GM12892 (cell line): ENCODE results near the gene NT5DC1.

Source experiments
- DNase-seq: peaks from one replicate; pipeline ENCODE4 v3.0.0; 2011; ENCODE audit not compliant: insufficient read length
- FAIRE-seq: peaks from 2 replicates; lab custom pipeline; 2011; peaks lifted over from hg19 to GRCh38; lab: Jason Lieb, UNC
- POLR2A ChIP-seq: IDR thresholded peaks from 2 replicates; pipeline ENCODE4 v1.6.1; 2011; ENCODE audit warnings: low read depth, low read length, control low read depth
- POLR2AphosphoS5 ChIP-seq: IDR thresholded peaks from 2 replicates; pipeline ENCODE4 v1.6.1; 2011; ENCODE audit warnings: low read depth, low read length, control low read depth
- TAF1 ChIP-seq: IDR thresholded peaks from 2 replicates; pipeline ENCODE4 v1.6.1; 2011; ENCODE audit warnings: low read depth, mild to moderate bottlenecking, control low read depth, low read length, borderline replicate concordance

NT5DC1 gene

DNA sequence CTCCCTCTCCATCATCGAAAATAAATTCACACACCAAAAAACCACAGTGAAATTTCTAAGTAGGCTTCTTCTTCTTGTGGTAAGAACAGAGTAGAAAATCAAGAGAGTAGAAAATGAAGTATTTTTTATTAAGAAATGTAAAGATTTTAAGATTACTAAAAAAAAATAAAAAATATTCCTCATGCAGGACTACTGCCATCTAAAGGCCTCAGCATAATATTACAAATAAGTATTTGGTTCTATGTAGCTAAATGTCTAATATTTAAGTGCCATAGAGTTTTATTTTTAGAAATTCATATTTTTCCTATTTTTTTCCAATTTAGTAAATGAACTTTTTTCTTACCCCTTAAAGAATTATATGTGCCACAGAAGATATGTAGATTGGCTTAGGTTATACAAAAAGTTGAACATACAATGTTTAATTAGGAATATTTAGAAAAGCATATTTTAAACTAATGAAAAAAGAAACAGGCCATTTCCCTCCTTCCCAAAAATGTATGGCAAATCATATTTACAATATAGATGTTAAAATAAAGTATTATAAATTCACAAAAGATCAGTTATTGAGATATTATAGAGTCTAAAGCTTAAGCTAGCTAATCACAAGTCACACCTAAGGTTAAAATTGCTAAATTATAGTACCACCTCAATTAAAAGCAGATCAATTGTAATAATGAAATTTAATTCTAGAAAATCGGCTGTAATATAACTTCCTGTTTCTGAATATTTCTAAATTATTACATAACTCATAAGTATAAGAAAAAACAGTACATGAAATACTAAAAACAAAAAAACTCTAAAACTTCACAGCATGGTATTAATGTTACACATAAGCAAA lies 3.5 kb upstream of the NT5DC1 start:
- FAIRE-seq = no peak
- DNase-seq = no peak
- no peak for TF ChIP-seq TAF1
- no peak for TF ChIP-seq POLR2AphosphoS5
- TF ChIP-seq POLR2A = no peak

GRCh38 chr6:116099036-116099435 lies 1.6 kb upstream of the NT5DC1 start:
- DNase-seq (no peak), FAIRE-seq (no peak)
- TF ChIP-seq POLR2AphosphoS5 (no peak), POLR2A (no peak), TAF1 (no peak)

GRCh38 chr6:116101302-116101718 lies 657 bp downstream of the NT5DC1 start:
- TF ChIP-seq POLR2AphosphoS5 (no peak), TAF1 (no peak), POLR2A (no peak)
- DNase-seq (no peak), FAIRE-seq (no peak)

DNA sequence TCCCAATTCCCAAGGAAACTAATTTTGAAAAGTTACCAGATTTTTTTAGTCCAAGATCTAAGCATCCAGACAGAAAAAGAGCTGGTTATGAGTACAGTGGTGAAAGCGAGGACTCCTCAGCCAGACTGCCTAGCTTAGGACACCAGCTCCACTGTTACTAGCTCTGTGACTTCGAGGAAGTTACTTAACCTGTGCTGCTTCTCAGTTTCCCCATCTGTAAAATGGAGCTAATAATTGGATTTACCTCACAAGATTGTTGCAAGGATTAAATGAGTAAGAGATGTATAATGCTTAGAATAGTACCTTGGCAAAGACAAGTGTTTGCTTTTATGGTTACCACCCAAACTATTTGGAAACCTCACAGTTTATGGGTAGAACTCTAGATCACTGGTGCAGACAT lies 1.1 kb downstream of the NT5DC1 start:
- FAIRE-seq (peak; percentile 21), DNase-seq (no peak)
- TF ChIP-seq POLR2AphosphoS5 = no peak
- no peak for TF ChIP-seq TAF1
- no peak for TF ChIP-seq POLR2A

- FAIRE-seq (peak; percentile 61), DNase-seq (no peak)
- TF ChIP-seq POLR2A (no peak), POLR2AphosphoS5 (no peak), TAF1 (no peak)
These were observed 2.2 kb downstream of the NT5DC1 start for GRCh38 chr6:116102873-116103272.

- FAIRE-seq = no peak
- TF ChIP-seq POLR2AphosphoS5 = no peak
- no peak for TF ChIP-seq TAF1
- no peak for TF ChIP-seq POLR2A
- no peak for DNase-seq
These were observed 4.0 kb downstream of the NT5DC1 start for GRCh38 chr6:116104636-116105035.

DNA sequence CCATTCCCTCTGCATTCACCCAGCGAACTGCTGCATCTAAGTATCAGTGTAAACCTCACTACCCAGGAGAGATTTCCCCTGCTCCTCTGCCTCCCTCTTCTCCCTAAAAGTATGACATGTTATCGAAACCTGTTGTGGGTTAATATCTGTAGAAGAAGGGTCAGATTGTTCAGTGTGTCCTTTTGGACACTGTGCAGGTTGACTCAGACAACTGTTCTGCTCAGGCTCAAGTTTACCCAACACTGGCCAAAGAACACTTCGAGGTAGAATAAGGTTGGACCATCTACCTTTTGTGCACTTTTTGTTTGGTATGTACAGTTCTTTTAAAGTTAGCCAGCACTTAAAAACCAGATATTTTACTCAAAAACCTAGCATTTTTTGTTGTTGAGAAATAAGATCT lies 4.6 kb downstream of the NT5DC1 start:
- FAIRE-seq (no peak), DNase-seq (no peak)
- TF ChIP-seq POLR2A (no peak), POLR2AphosphoS5 (no peak), TAF1 (no peak)

- TF ChIP-seq POLR2AphosphoS5 = no peak
- no peak for TF ChIP-seq POLR2A
- no peak for TF ChIP-seq TAF1
- FAIRE-seq = no peak
- DNase-seq = no peak
These were observed 5.5 kb downstream of the NT5DC1 start for GRCh38 chr6:116106146-116106545.

DNA sequence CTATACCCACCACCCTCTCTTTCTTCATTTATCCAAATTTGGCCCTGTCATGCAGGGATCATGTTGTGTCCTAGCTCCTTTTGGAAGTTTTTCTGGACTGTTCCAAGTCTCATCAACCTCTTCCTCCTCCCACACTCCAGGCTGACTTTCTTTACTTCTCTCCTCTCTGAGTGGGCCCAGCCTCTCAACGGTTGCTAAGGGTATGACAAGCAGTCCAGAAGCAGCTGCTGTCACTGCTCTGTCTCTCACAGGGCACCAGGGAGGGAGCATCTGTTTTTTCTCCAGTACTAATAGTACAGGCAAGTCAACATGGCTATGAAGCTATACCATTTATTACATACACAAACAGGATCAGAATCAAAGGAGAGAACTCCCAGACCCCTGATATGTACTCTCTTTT lies 8.2 kb downstream of the NT5DC1 start:
- TF ChIP-seq POLR2AphosphoS5 (no peak), POLR2A (no peak), TAF1 (no peak)
- FAIRE-seq (no peak), DNase-seq (no peak)

DNA sequence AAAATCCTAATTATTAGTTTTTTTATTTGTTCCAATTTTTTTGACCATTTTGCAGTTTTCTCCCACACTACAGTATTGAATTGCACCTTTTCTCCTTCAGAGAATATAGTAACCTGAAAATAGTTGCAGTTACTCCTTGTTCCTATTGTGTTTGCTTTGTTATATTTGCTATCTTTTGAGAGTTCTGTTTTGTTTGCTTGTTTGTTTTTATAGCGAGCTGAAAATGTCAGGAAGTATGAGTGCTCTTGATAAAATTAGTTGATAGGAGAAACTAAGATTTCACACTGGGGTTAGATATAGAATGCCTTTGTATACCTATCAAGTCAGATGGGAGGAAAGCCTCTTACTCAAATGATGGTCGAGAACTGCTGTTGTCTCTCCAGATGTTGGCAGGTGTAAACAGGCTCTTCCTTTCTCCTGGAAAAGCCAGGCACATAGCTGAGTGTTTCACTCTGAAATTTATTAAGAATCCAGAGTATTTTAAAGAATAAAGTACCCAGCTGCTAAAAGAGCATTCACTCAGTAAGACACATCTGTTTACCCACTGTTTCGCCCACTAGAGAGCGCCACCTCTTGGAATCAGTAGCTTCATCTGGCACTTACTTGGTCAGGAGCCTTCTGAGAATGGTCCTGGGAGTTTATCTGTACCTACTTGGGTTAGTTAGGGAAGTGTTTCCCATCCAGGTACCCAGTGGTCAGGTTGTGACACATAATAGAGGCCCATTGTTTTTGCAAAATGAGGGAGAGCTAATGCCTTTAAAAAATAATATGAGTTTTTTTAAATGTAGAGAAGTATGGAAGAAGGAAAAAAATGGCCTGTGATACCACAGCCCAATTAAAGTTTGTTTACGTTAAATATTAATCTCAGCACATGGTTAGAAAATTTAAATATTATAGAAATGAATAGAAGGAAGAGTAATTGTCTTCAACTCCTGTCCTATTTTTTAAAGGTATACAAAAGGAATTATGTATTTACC lies 11.2 kb downstream of the NT5DC1 start:
- peak; percentile 42 for FAIRE-seq
- DNase-seq = no peak
- TF ChIP-seq TAF1 (no peak), POLR2A (no peak), POLR2AphosphoS5 (no peak)

GRCh38 chr6:116113386-116113785 lies 12.7 kb downstream of the NT5DC1 start:
- FAIRE-seq (no peak), DNase-seq (no peak)
- TF ChIP-seq POLR2AphosphoS5 (no peak), POLR2A (no peak), TAF1 (no peak)
